K562 (cell line): ENCODE results near the gene OBP2A. TPM values are rescaled to one million over a fixed set of nuclear protein-coding genes. Genes with fewer than 3 reads are reported as not detected.

Experiments used
- ARHGAP35 ChIP-seq: fragments of 450-650 bp; IDR thresholded peaks from 2 replicates; pipeline ENCODE4 v1.6.1; 2018; ENCODE audit not compliant: partially characterized antibody
- ASH1L ChIP-seq: fragments of 450-650 bp; IDR thresholded peaks from 2 replicates; pipeline ENCODE4 v1.6.1; 2018; ENCODE audit warnings: borderline replicate concordance, mild to moderate bottlenecking, low read depth; ENCODE audit not compliant: partially characterized antibody
- ATF7 ChIP-seq: fragments of 450-650 bp; IDR thresholded peaks from 2 replicates; pipeline ENCODE4 v1.7.1; 2014; ENCODE audit warnings: mild to moderate bottlenecking, moderate library complexity
- CBFB ChIP-seq: sonication (generic); formaldehyde crosslinking; IDR thresholded peaks from 2 replicates; pipeline ENCODE4 v1.4.0; 2020; ENCODE audit warnings: mild to moderate bottlenecking, missing genetic modification reagents
- FOSL1 ChIP-seq: fragments of 200-800 bp; sonication (Bioruptor generic); conservative IDR thresholded peaks from 2 replicates; pipeline ENCODE4 v1.6.1; 2016; ENCODE audit warnings: missing genetic modification characterization, missing compliant biosample characterization
- FOXA1 ChIP-seq: fragments of 450-650 bp; IDR thresholded peaks from 2 replicates; pipeline ENCODE4 v1.6.1; 2016; ENCODE audit warnings: mild to moderate bottlenecking, borderline replicate concordance
- FUS ChIP-seq: fragments of 200-400 bp; formaldehyde crosslinking; optimal IDR thresholded peaks from 2 replicates; pipeline ENCODE3; 2017; ENCODE audit warnings: low read depth, low read length
- HDAC8 ChIP-seq: fragments of 450-650 bp; IDR thresholded peaks from 2 replicates; pipeline ENCODE4 v1.6.1; 2016; ENCODE audit warnings: mild to moderate bottlenecking, missing genetic modification characterization, moderate library complexity, missing compliant biosample characterization
- IRF2 ChIP-seq: sonication (generic); formaldehyde crosslinking; IDR thresholded peaks from 2 replicates; pipeline ENCODE4 v1.8.1; 2022; ENCODE audit warnings: mild to moderate bottlenecking, missing genetic modification reagents
- KAT8 ChIP-seq: fragments of 450-650 bp; IDR thresholded peaks from 2 replicates; pipeline ENCODE4 v1.6.1; 2016; ENCODE audit warnings: low read depth, mild to moderate bottlenecking
- MCM3 ChIP-seq: fragments of 450-650 bp; IDR thresholded peaks from 2 replicates; pipeline ENCODE4 v1.6.1; 2016
- MECOM ChIP-seq: fragments of 250-450 bp; sonication (Bioruptor Pico); IDR thresholded peaks from 2 replicates; pipeline ENCODE4 v1.8.0; 2022; ENCODE audit warnings: inconsistent platforms
- NCOA2 ChIP-seq, 2 experiments: fragments of 450-650 bp; IDR thresholded peaks; 2 replicates each; pipeline ENCODE4 v1.6.1; 2018; ENCODE audit warnings: mild to moderate bottlenecking in 2 of 2, moderate library complexity in 1 of 2; ENCODE audit not compliant: partially characterized antibody in 2 of 2
- PRMT5 ChIP-seq: sonication (generic); formaldehyde crosslinking; IDR thresholded peaks from 2 replicates; pipeline ENCODE4 v1.5.0; 2020; ENCODE audit warnings: missing genetic modification reagents
- SOX6 ChIP-seq: fragments of 450-650 bp; IDR thresholded peaks from 2 replicates; pipeline ENCODE4 v1.6.1; 2014; ENCODE audit warnings: mild to moderate bottlenecking
- SREBF2 ChIP-seq: sonication (generic); formaldehyde crosslinking; IDR thresholded peaks from 2 replicates; pipeline ENCODE4 v1.4.0; 2020; ENCODE audit warnings: mild to moderate bottlenecking, missing genetic modification reagents
- SRSF7 ChIP-seq: fragments of 200-400 bp; formaldehyde crosslinking; optimal IDR thresholded peaks from 2 replicates; pipeline ENCODE3; 2017; ENCODE audit warnings: mild to moderate bottlenecking, low read depth, low read length
- SRSF9 ChIP-seq: fragments of 200-400 bp; formaldehyde crosslinking; IDR thresholded peaks from 2 replicates; pipeline ENCODE4 v1.6.1; 2017; ENCODE audit warnings: low read depth, low read length, borderline replicate concordance
- TEAD1 ChIP-seq, 2 experiments: fragments of 450-650 bp in 1 of 2; sonication (generic) in 1 of 2; formaldehyde crosslinking; IDR thresholded peaks; 2 replicates each; pipeline versions ENCODE4 v1.4.0 to v1.8.0; 2020 to 2022; ENCODE audit warnings: mild to moderate bottlenecking in 2 of 2, missing genetic modification reagents in 1 of 2
- YY1 ChIP-seq, 3 experiments: IDR thresholded peaks; 2 replicates each; pipeline ENCODE4 v1.6.1; 2011; ENCODE audit warnings: low read length in 2 of 3, mild to moderate bottlenecking in 2 of 3, moderate library complexity in 2 of 3, borderline replicate concordance in 1 of 3, control low read depth in 1 of 3, low read depth in 1 of 3; ENCODE audit not compliant: insufficient read depth in 3 of 3, insufficient replicate concordance in 2 of 3, control insufficient read depth in 1 of 3, insufficient read length in 1 of 3; ENCODE audit errors: extremely low read depth in 1 of 3
- ZKSCAN1 ChIP-seq: fragments of 150-350 bp; IDR thresholded peaks from 2 replicates; pipeline ENCODE4 v1.6.1; 2016; ENCODE audit warnings: low read depth, low read length
- ZNF217 ChIP-seq: sonication (generic); formaldehyde crosslinking; IDR thresholded peaks from 2 replicates; pipeline ENCODE4 v1.8.0; 2022; ENCODE audit warnings: mild to moderate bottlenecking, missing genetic modification reagents
- ZNF584 ChIP-seq: fragments of 200-800 bp; sonication (Bioruptor generic); IDR thresholded peaks from 2 replicates; pipeline ENCODE4 v1.6.1; 2016; ENCODE audit warnings: low read depth, mild to moderate bottlenecking, missing genetic modification characterization, missing compliant biosample characterization
- polyA plus RNA-seq, 8 experiments: library from polyadenylated mRNA; depleted of rRNA in 4 of 8; stranded (reverse) in 5 of 8; unstranded in 3 of 8; fragments of >200 nt; fragmentation: Nextera tagmentation in 2 of 8; fragmentation: Illumina TruSeq in 1 of 8; extraction: Ambion mirVana in 2 of 8; extraction: Trizol in 1 of 8; gene quantifications; 2 replicates each; pipeline versions ENCODE4 v1.2.1 to v1.2.3, GENCODE V29; 2011 to 2014; ENCODE audit warnings: inconsistent platforms in 1 of 8, missing spikeins in 1 of 8
- total RNA-seq, 7 experiments: library from RNA; depleted of rRNA in 6 of 7; stranded (reverse); fragments of >200 nt in 6 of 7; fragmentation: Illumina TruSeq in 2 of 7; extraction: Trizol in 2 of 7; gene quantifications; 2 replicates each; pipeline versions ENCODE4 v1.2.1 to v1.2.3, GENCODE V29; 2011 to 2021; ENCODE audit warnings: low replicate concordance in 1 of 7
- TF ChIP-seq, protein P1 (sequence below): fragments of 450-650 bp; formaldehyde crosslinking; IDR thresholded peaks from 2 replicates; pipeline ENCODE4 v1.4.0; 2022; ENCODE audit warnings: missing genetic modification characterization
- TF ChIP-seq, protein P2 (sequence below), 2 experiments: fragments of 450-650 bp; conservative IDR thresholded peaks; 2 replicates each; pipeline ENCODE4 v1.6.1; 2017; ENCODE audit warnings: mild to moderate bottlenecking in 2 of 2, moderate library complexity in 2 of 2
- TF ChIP-seq, protein P3 (sequence below): sonication (generic); formaldehyde crosslinking; IDR thresholded peaks from 2 replicates; pipeline ENCODE4 v1.8.0; 2023; ENCODE audit warnings: mild to moderate bottlenecking, missing genetic modification reagents

Gene OBP2A
- total and polyA plus RNA-seq, 9 of the 15 experiments (the other 6 are each of a cell fraction or from before 2014, with no cell fraction given): not detected

DNA sequence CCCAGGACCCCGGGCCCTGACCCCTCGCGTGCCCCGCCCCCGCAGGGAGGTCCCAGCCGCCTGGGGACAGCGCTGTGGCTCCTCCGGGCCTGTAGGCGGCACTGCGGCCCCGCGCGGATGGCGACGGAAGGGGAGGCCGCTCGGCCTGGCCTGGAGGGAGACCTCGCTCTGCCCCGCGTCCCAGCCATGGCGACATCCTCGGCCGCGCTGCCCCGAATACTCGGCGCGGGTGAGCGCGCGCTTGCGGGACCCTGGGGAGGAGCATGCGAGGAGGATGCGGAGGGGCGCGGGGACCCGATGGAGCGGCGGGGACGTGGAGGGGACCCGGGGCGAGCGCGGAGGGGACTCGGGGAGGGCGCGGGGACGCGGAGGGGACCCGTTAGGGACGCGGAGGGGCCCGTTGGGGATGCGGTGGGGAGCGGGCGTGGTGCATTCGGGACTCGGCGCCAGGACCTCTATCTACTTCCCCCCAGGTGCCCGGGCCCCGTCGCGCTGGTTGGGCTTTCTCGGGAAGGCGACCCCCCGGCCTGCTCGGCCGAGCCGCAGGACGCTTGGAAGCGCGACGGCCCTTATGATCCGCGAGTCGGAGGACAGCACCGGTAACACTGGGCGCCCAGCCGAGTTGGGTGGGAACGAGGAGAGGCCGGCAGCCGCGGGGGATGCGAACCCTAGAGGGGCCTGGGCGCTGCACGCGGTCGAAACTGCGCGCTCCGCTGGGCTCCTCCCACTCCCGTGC, 45.2 kb upstream of the OBP2A start, which contains the start of gene MRPS2 (continued):
- TF ChIP-seq, protein P1, sequence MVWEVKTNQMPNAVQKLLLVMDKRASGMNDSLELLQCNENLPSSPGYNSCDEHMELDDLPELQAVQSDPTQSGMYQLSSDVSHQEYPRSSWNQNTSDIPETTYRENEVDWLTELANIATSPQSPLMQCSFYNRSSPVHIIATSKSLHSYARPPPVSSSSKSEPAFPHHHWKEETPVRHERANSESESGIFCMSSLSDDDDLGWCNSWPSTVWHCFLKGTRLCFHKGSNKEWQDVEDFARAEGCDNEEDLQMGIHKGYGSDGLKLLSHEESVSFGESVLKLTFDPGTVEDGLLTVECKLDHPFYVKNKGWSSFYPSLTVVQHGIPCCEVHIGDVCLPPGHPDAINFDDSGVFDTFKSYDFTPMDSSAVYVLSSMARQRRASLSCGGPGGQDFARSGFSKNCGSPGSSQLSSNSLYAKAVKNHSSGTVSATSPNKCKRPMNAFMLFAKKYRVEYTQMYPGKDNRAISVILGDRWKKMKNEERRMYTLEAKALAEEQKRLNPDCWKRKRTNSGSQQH (CRISPR knock-in tag): no peak
- TF ChIP-seq ZNF584 (CRISPR knock-in tag): no peak
- no peak for TF ChIP-seq ZNF217
- no peak for TF ChIP-seq ATF7
- no peak for TF ChIP-seq ZKSCAN1
- peak; percentile 31; the same call in 1 of the 2 replicates for TF ChIP-seq FOSL1
- no peak for TF ChIP-seq ARHGAP35
- no peak for TF ChIP-seq SRSF7
- TF ChIP-seq FUS: peak; percentile 61
- TF ChIP-seq SREBF2 (CRISPR knock-in tag): no peak
- TF ChIP-seq, protein P2, sequence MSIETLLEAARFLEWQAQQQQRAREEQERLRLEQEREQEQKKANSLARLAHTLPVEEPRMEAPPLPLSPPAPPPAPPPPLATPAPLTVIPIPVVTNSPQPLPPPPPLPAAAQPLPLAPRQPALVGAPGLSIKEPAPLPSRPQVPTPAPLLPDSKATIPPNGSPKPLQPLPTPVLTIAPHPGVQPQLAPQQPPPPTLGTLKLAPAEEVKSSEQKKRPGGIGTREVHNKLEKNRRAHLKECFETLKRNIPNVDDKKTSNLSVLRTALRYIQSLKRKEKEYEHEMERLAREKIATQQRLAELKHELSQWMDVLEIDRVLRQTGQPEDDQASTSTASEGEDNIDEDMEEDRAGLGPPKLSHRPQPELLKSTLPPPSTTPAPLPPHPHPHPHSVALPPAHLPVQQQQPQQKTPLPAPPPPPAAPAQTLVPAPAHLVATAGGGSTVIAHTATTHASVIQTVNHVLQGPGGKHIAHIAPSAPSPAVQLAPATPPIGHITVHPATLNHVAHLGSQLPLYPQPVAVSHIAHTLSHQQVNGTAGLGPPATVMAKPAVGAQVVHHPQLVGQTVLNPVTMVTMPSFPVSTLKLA (conservative IDR thresholded peaks at IDR 0.05): peak in 1 of 2 experiments; percentile 82
- TF ChIP-seq, protein P3, sequence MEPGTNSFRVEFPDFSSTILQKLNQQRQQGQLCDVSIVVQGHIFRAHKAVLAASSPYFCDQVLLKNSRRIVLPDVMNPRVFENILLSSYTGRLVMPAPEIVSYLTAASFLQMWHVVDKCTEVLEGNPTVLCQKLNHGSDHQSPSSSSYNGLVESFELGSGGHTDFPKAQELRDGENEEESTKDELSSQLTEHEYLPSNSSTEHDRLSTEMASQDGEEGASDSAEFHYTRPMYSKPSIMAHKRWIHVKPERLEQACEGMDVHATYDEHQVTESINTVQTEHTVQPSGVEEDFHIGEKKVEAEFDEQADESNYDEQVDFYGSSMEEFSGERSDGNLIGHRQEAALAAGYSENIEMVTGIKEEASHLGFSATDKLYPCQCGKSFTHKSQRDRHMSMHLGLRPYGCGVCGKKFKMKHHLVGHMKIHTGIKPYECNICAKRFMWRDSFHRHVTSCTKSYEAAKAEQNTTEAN (CRISPR knock-in tag): no peak
- TF ChIP-seq SOX6: peak; percentile 17; the same call in 1 of the 2 replicates
- no peak for TF ChIP-seq KAT8
- TF ChIP-seq HDAC8 (tag): no peak
- no peak for TF ChIP-seq NCOA2 (IDR thresholded peaks at IDR 0.05; ENCODE audit: partially characterized antibody in 2 of 2)
- TF ChIP-seq MECOM: no peak
- no peak for TF ChIP-seq ASH1L
- TF ChIP-seq IRF2 (CRISPR knock-in tag): no peak
- TF ChIP-seq YY1 (IDR thresholded peaks at IDR 0.05; ENCODE audit: borderline replicate concordance in 1 of 3, control insufficient read depth in 1 of 3, extremely low read depth in 1 of 3, insufficient read depth in 3 of 3, insufficient read length in 1 of 3, insufficient replicate concordance in 2 of 3, low read depth in 1 of 3, low read length in 2 of 3): peak; percentile 43 to 93 (median 87)
- no peak for TF ChIP-seq SRSF9
- TF ChIP-seq MCM3: no peak
- TF ChIP-seq FOXA1: no peak
- no peak; a peak in 1 of 4 replicates for TF ChIP-seq TEAD1 (CRISPR knock-in tag; IDR thresholded peaks at IDR 0.05)
- no peak for TF ChIP-seq CBFB (CRISPR knock-in tag)
- TF ChIP-seq PRMT5 (CRISPR knock-in tag): 0 out of 2 replicates have a peak, but pooled peaks have one; percentile 14
